HG03108 (cell line): ENCODE data around the gene MYO10.

Experiments used
- ATAC-seq: cut with Tn5 transposase; IDR thresholded peaks from one replicate; pipeline ENCODE4 v1.9.1; 2021; ENCODE audit warnings: moderate library complexity; ENCODE audit not compliant: unreplicated experiment

Gene MYO10

DNA sequence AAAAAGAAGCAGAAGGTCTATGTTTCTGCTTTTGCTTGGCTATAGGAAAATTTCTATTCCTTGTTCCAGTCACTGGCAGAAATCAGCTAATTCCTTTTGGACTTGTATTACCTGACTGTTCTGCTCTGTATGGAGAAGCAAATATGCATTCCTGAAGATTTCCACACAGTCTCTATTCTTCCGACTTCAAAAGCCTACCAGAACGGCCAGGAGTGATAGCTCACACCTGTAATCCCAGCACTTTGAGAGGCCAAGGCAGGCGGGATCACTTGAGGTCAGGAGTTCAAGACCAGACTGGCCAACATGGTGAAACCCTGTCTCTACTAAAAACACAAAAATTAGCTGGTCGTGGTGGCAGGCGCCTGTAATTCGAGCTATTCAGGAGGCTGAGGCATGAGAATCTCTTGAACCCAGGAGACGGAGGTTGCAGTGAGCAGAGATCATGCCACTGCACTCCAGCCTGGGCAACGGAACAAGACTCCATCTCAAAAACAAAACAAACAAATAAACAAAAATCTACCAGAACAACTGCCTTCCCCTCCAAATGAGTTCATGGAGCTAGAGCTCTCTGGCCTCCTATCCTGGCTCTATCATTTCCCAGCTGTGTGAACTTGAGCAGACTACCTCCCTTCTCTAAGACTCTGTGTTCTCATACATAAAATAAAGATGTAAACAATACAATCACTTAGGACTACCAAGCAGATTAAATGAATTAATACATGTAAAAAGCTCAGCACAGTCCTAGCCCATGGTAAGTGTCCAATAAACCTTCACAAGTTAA lies 17.0 kb downstream of the MYO10 start:
- no peak for ATAC-seq

DNA sequence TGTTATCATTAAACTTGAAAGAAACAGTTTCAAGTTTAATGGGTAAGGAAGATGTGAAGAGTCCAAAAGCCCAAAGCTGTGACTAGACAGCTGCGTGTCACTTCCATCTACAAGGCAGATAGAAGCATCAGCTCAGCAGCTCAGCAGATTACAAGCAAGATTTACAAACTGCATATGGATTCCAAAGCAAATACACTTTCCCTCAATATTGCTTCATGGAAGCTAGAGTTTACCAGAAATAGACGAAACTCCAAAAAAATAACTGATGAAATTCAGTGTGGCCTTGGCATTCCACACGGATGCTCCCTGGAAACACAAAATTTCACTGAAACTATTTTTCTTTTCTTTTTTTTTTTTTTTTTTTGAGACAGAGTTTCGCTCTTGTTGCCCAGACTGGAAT lies 17.9 kb downstream of the MYO10 start:
- ATAC-seq: no peak

DNA sequence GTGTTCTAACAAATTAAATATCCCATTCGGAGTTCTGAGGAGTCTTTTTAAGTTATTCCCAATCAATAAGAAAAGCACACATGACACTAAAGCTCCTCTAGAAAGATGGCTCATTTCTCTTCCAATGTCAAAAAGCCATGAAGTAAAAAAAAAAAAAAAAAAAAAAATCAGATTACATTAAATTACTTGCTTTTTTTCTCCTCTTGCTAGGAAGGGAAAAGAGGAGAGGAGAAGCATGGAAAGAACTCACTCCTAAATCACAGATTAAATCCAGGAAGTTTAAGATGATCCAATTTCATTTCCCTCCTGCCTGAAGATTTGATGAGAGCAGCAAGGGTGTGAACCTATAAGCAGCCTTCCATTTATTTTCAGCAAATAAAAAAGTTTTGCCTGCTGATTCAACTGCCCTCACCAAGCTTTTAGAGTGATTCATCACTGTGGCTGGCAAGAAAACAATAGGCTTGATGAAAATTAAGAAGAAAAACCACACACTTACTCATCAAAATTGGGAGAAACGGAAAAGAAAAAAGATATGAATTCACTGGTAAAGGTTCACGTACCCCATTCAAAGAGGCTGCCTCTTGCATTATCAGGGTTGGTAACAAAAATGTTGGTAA lies 19.7 kb downstream of the MYO10 start:
- ATAC-seq: no peak

DNA sequence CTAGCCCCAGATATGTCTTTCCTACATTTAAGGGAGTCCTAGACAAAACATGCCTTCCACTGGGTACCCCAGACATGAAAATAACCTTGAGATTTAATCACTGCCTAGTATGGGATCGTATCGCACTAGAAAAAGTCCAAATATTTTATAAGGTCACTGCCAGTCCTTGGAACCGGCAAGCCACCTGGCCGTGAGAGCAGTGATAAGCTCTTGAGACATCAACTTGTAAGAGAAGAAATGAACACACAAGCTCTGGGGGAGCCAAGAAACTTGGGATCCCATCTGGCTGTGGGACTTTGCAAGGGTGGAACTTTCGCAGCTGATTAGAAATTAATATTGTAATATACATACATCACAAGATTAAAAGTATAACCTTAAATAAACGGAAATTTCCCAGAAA lies 21.5 kb downstream of the MYO10 start:
- no peak for ATAC-seq

DNA sequence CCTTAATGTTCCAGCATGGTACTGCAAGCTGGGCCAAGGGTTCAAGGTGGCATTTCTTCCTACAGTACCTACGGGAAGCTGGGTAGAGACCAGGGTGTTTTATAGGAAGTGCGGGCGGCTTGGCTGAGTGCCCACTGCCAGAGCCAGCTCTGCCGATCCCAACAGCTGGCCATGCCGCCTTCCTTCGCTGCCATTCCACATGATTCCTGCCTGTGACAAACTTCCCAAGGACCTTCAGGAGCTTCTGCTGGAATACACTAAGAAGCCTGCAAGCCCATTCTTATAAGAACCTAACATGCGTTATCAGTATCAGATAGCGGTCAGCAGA lies 22.0 kb downstream of the MYO10 start:
- no peak for ATAC-seq

DNA sequence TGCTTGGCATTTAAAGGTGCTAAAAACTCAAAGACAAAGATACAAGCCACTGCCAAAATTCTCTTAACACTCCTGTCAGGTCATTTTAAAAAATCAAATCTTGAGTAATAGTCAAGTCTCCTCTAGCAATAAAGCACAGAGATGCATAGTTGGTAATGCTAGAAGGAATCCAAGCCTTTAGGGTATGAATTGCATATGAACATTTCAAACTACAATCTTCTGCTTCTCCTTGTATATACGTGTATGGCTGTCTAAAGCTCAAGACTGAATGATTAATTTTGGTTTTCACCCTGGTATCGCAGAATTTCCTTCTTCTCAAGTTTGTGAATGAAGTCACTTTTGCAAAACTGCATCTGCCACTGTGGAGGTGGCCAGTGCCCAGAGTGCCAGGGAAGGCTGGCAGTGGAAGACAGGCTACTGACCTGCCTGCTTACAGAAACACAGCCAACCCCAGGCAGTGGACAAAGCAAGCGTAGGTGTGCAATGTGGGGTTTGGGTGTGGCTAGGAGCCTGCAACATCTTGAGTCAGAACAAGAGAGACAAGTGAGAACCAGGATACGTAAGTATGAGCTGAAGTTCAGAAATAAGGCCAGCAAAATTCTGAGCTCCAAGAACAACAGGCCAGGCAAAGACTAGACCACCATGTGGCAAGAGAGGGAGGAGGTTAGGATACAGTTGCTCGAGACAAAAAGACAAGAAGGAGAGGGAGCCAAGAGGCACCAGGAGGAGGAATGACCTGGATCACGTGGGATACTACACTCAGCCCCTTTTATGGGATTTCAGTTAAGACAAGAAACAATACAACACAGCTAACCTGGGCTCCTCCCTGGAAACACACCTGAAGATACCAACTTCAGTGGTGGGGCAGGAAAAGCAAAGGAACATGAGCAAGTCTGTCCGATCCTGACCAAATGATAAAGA lies 22.6 kb downstream of the MYO10 start:
- ATAC-seq: no peak

DNA sequence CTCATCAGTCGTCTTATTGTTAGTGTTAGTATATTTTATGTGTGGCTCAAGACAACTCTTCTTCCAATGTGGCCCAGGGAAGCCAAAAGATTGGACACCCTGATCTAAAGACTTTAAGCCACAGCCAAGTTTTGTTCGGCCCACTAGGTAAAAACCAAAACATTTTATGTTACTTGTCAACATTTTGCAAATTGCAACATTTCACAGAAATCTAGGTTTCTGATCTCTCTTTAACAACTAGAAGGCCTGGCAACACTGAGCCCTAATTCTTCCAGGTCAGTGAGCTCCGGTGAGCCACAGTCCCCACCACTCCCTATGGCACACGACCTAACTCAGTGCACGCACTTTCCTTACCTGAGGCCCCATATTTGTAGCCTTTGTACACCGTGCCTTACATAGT lies 24.0 kb downstream of the MYO10 start:
- no peak for ATAC-seq

DNA sequence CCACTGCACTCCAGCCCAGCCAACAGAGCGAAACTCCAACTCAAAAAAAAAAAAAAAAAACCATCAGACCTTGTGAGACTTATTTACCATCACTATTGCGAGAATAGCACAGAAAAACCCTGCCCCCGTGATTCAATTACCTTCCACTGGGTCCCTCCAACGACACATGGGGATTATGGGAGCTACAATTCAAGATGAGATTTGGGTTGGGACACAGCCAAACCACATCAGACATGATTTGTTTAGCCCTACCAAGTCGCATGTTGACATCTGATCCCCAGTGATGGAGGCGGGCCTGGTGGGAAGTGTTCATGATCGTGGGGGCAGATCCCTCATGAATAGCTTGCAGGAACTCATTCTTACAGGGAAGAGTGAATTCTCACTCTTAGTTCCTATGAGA lies 26.6 kb downstream of the MYO10 start:
- ATAC-seq: no peak

DNA sequence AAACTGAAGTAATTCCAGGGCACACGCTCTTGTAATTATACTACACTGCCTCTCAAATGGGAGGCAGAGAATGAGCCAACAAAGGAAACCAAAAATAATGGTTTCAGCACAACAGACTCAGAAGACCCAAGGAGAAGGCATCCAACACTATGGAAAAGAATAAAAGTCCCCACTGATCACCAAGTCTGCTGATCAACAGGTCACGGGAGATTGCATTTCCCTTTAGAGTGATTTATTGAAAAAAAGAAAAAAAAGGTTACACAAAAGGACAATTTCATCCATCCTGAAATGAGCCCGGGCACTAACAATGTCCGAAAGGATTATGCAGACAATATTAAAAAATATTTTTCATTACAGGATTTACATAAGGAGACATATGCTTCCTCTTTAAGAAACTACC lies 28.8 kb downstream of the MYO10 start:
- ATAC-seq: no peak

DNA sequence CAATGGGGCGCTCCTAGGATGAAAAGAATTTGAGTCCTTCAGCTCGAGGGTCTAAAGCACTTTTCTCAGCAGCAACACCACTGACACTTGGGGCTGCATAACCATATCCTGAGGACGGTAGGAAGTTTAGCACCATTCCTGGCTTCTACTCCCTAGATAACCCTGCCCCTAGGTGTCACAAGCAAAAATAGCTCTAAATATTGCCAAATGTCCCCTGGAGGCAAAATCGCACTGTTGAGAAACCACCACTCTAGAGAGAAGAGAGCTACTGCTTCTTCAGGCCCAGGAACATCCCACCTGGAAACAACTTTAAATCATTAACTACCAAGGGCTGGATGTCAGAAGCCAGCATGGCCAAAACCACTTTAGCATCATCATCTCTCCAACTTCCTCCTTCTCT lies 29.8 kb downstream of the MYO10 start:
- ATAC-seq: no peak

DNA sequence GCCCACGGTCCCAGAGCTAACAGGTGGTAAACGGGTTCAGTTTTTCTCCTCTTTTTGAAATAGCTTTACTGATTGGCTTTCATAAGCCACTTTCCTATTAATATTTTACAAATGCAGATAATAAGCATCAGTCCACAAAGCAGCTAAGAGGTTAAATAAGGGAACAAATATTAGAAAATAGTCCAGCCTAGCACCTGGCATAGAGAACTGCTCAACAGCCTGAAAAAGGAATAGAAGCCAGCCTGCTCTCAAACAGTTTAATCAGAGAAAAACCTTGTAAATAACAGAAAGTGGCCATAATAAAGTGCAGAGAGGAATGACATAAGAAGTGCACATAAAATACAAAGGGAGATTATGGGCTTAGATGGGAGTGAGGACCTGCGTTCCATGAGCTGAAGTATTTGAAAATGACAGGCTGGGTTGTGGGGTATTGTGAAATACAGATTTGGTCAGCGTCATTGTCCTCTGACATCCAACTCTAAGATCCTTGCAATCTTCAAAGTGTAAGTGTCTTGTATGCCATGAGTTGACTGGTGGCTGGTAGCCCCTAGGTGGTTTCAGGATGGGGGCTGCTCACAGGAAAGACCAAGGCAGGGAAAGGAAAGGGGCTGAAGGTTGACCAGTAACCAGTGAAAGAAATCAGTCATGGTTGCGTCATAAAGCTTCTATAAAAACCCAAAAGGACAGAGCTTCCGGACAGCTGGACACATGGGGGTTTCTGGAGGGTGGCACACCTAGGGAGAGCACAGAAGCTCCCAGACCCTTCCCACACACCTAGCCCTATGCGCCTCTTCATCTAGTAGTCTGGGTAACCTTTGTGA lies 32.4 kb downstream of the MYO10 start:
- no peak for ATAC-seq

DNA sequence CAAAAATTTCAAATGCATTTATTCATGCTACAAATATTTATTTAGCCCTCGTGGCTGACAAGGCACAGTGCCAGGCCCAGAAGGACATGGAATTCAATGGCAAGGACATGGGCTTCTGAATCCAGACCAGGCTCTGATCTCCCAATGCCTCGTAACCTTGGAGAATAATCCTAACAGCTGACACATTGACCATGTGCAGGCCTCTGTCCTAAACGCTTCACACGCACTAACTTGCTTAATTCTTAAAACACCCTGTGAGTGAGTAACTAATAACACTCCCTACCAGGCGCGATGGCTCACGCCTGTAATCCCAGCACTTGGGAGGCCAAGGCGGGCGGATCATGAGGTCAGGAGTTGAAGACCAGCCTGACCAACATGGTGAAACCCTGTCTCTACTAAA lies 33.2 kb downstream of the MYO10 start:
- no peak for ATAC-seq

DNA sequence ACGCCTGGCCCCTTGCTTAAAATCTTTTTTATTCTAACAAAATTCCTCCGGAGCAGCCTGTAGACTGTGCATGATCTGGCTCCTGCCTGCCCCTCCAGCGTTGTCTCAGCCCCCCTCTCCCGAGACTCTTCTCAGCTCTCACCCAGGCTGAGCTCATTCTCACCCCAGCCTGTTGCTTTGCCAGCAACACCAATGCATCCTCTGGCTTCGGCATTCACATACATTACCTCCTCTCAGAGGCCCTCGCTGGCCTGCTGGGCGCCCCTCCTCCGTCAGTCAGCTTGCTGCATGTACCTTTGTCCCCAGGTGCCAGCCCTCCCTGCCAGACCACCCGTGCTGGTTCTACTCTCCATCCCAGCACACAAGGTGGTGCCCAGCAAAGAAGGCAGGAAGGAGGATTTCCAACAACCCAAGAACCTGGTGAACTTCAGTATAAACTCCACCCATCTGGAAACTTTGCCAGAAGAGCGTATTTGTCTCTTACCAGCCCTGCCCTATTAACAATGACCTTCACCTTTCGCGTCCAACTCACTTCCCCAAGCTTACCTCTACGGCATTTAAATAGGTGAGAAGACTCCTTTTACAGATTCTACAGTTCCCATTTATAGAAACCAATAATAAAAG lies 35.0 kb downstream of the MYO10 start:
- ATAC-seq: no peak

DNA sequence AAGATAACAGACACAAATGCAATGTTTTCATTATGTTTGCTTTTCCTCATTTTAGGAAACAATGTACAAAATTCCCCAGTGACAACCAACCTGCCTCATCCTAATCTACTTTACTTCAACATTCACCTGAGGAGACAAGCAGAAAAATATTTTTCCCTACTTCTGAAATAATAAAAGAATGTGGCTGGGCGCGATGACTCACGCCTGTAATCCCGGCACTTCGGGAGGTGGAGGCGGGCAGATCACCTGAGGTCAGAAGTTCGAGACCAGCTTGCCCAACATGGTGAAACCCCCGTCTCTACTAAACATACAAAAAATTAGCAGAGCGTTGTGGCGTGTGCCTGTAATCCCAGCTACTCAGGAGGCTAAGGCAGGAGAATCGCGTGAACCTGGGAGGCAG lies 36.9 kb downstream of the MYO10 start:
- ATAC-seq: no peak

DNA sequence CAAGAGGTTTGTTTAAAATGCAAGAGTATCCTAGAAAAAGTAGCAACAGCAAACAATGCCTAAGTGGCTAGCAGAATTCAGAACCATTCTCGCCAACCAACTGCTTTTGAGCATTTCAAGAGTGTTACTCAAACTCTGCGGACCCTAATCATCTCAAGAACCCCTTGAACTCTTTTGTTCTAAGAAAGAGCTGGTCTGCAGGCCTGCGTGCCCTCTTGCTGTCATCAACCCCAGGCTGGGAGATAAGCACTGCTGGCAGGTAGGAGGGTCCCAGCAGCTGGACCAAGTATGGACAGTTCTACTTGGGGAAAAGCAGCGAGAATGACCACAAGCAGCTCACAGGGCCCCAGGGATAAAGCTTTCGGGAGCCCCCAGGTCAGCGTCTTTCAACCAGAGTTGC lies 38.3 kb downstream of the MYO10 start:
- no peak for ATAC-seq

DNA sequence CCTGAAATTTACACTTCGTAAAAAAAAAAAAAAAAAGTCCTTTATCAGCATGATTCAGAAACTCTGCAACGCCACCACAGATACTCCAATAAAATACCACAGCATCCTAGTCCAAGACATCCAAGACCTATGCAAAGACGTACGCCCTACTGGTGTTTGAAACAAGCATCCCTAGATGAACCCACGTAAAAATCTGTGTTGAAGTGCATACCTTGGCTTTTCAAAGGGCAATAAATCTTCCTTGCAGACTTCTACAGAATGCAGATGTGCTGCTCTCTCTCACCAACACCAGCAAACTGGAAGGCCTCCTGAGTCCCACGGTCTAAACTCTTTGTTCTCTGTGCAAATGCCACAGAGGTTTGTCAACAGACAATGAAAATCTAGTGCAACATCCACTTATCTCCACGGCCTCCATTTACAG lies 38.8 kb downstream of the MYO10 start:
- no peak for ATAC-seq

DNA sequence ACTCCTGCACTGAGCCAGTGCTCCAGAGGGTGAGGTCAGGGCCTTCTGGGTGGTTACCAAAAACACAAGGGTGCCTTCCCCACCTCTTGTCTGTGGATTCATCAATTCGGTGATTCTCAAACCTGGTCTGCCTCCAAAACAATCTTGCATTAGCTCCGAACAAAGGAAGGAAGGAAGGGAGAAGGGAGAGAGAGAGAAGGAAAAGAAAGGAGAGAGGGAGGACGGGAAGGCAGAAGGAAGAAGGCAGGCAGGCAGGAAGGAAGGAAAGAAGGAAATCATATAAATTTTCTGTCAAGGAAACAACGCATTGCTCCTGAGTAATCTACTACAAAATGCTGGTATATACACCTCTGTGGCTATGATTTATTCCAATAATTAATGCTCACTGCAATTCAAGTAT lies 39.3 kb downstream of the MYO10 start:
- no peak for ATAC-seq

DNA sequence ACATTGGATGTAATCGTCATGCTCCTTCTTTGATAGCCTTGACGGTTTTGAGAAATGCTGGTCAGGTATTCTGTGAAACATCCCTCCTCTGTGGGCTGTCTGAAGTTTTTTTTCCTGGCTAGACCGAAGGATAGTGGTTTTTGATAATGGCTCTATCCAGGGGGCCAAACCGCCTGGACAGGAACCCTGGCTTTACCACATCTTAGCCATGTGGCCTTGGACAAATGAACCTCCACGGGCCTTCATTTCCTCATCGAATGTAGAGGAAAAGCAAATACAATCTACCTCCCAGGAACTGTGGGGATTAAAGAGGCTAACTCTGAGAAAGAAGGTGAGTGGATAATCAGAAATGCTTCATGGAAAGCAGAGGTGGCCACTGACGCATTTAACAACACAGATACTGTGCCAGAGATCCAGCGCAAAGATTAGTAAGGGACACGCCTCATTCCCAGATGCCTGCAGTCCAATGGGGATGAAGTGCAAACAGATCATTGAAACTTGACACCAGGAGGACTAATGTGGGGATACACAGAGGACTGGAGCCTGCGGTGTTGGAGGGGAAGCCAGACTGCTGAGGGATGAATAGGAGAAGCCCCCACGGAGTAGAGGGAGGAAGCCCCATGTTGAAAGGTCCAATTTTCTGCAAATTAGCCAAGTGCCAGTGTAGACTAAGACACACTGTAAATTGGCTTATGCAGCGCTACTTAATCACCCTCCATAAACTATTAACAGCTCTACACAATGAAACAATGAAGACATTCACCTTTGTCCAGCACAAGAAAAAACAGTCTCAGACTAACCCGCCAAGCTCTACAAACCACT lies 41.6 kb downstream of the MYO10 start:
- no peak for ATAC-seq

DNA sequence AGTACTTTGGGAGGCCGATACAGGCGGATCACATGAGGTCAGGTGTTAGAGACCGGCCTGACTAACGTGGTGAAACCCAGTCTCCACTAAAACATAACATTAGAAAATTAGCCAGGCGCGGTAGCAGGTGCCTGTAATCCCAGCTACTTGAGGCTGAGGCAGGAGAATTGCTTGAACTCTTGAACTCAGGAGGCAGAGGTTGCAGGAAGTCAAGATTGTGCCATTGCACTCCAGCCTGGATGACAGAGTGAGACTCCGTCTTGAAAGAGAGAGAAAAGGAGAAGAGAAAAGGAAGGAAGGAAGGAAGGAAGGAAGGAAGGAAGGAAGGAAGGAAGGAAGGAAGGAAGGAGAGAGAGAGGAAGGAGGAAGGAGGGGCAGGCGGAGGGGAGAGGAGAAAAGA lies 45.1 kb downstream of the MYO10 start:
- no peak for ATAC-seq
